Measurements from ENCODE around the gene RPS6KA2.

RPS6KA2 gene

GRCh38 chr6:166567107-166567506 lies 59.9 kb downstream of the RPS6KA2 start:
- no peak for DNase-seq

- DNase-seq: no peak
Observed at GRCh38 chr6:166566026-166567011, 60.7 kb downstream of the RPS6KA2 start.

GRCh38 chr6:166565084-166565967 lies 61.7 kb downstream of the RPS6KA2 start:
- DNase-seq: no peak

- DNase-seq: no peak
Observed at GRCh38 chr6:166563805-166564204, 63.2 kb downstream of the RPS6KA2 start.

- no peak for DNase-seq
Observed at GRCh38 chr6:166563200-166563599, 63.9 kb downstream of the RPS6KA2 start.

GRCh38 chr6:166562726-166563125 lies 64.3 kb downstream of the RPS6KA2 start:
- no peak for DNase-seq

- no peak for DNase-seq
Observed at GRCh38 chr6:166561771-166562359, 65.2 kb downstream of the RPS6KA2 start.

- no peak for DNase-seq
Observed at GRCh38 chr6:166560222-166560621, 66.8 kb downstream of the RPS6KA2 start.

- DNase-seq: no peak
Observed at GRCh38 chr6:166559662-166560061, 67.4 kb downstream of the RPS6KA2 start.

- DNase-seq: no peak
Observed at GRCh38 chr6:166559211-166559610, 67.8 kb downstream of the RPS6KA2 start.

GRCh38 chr6:166558156-166559005 lies 68.7 kb downstream of the RPS6KA2 start:
- DNase-seq: no peak

- DNase-seq: peak; percentile 94
Observed at GRCh38 chr6:166556863-166557322, 70.2 kb downstream of the RPS6KA2 start.

- no peak for DNase-seq
Observed at GRCh38 chr6:166556336-166556735, 70.7 kb downstream of the RPS6KA2 start.

- DNase-seq: no peak
Observed at GRCh38 chr6:166555086-166555485, 72.0 kb downstream of the RPS6KA2 start.

GRCh38 chr6:166554316-166554715 lies 72.7 kb downstream of the RPS6KA2 start:
- DNase-seq: no peak

GRCh38 chr6:166553563-166554271 lies 73.3 kb downstream of the RPS6KA2 start:
- DNase-seq: no peak

- DNase-seq: no peak
Observed at GRCh38 chr6:166552600-166552999, 74.5 kb downstream of the RPS6KA2 start.

- no peak for DNase-seq
Observed at GRCh38 chr6:166551754-166552495, 75.1 kb downstream of the RPS6KA2 start.

GRCh38 chr6:166546653-166547052 lies 80.4 kb downstream of the RPS6KA2 start:
- no peak for DNase-seq

- DNase-seq: no peak
Observed at GRCh38 chr6:166545156-166546034, 81.7 kb downstream of the RPS6KA2 start.

Data from DMS53 (cell line).